Transverse colon (tissue), 4 donors: ENCODE data around the gene ZNF416. TPM values are rescaled to one million over a fixed set of nuclear protein-coding genes. Genes with fewer than 3 reads are reported as not detected.
A peak's percentile ranks its signal among the peaks of the same experiment; 100 is the strongest.

Source experiments
- DNase-seq: peaks from one replicate; pipeline ENCODE4 v3.0.0-alpha.2; 2019
- H3K27ac ChIP-seq, 4 donors: fragments of 200-600 bp; sonication (generic); 2 replicates each; pipeline ENCODE4 v1.5.1; 2016 to 2018; ENCODE audit warnings: inconsistent platforms in 4 of 4
- H3K27me3 ChIP-seq: fragments of 200-600 bp; sonication (generic); 2 replicates; pipeline ENCODE4 v1.5.1; 2017; ENCODE audit warnings: inconsistent platforms
- H3K36me3 ChIP-seq, 4 donors: fragments of 200-600 bp; sonication (generic); 2 replicates each; pipeline ENCODE4 v1.5.1; 2017 to 2019; ENCODE audit warnings: inconsistent platforms in 4 of 4
- H3K4me1 ChIP-seq, 4 donors: fragments of 200-600 bp; sonication (generic); 2 replicates each; pipeline ENCODE4 v1.5.1; 2017 to 2020; ENCODE audit warnings: inconsistent platforms in 4 of 4
- H3K4me3 ChIP-seq, 4 donors: fragments of 200-600 bp; sonication (generic); 1 replicate in 1 of 4; 2 replicates in 3 of 4; pipeline versions ENCODE4 v1.5.1 to v1.6.1; 2017 to 2019; ENCODE audit warnings: inconsistent platforms in 4 of 4
- H3K9me3 ChIP-seq, 2 donors: fragments of 200-600 bp; sonication (generic); 2 replicates each; pipeline ENCODE4 v1.5.1; 2017 to 2019; ENCODE audit warnings: inconsistent platforms in 2 of 2
- EP300 ChIP-seq: sonication (generic); formaldehyde crosslinking; IDR thresholded peaks from one replicate; pipeline ENCODE4 v1.6.1; 2017; ENCODE audit warnings: antibody characterized with exemption, low read depth
- POLR2A ChIP-seq: fragments of 450-650 bp; IDR thresholded peaks from one replicate; pipeline ENCODE4 v1.6.1; 2016; ENCODE audit warnings: antibody characterized with exemption, mild to moderate bottlenecking, moderate library complexity
- POLR2AphosphoS5 ChIP-seq, 3 donors: sonication (generic); formaldehyde crosslinking; IDR thresholded peaks; one replicate each; pipeline ENCODE4 v1.6.1; 2016; ENCODE audit warnings: antibody characterized with exemption in 3 of 3
- WGBS, 2 donors: methylation state at CpG; one replicate each; pipeline ENCODE4 v1.1.5; 2018; ENCODE audit warnings: low coverage in 1 of 2; 5-methylcytosine and 5-hydroxymethylcytosine counted together
- in situ Hi-C, 4 donors: fragments of 200-750 bp; cut with MboI; loops; one replicate each; pipeline versions ENCODE4 v1.15.0 to v1.15.1; 2017; ENCODE audit warnings: low sequenced_read_pairs in 3 of 4, low pct_ligation_motif_present in 1 of 4, low pct_unique_long_range_greater_than_20kb in 1 of 4
- intact Hi-C: fragments of 100-400 bp; cut with DNase I; formaldehyde crosslinking; loops from one replicate; pipeline ENCODE4 v1.15.1; 2023; ENCODE audit warnings: low total_unique reads
- total RNA-seq, 4 donors: library from RNA; depleted of rRNA; stranded (reverse); fragments of >200 nt; gene quantifications; one replicate each; pipeline ENCODE4 v1.1.0, GENCODE V29; 2016
- TF ChIP-seq, protein P1 (sequence below), 5 experiments: fragments of 200-600 bp in 3 of 5; fragments of 450-650 bp in 2 of 5; sonication (generic) in 3 of 5; IDR thresholded peaks; 1 replicate in 2 of 5; 2 replicates in 3 of 5; pipeline ENCODE4 v1.5.1; 2016 to 2017; ENCODE audit warnings: antibody characterized with exemption in 5 of 5, inconsistent platforms in 3 of 5, mild to moderate bottlenecking in 2 of 5, moderate library complexity in 1 of 5

ZNF416 gene
- total RNA-seq, 4 donors from 2014 or later, result 2.2 to 17.6 (median 3.0) TPM

DNA sequence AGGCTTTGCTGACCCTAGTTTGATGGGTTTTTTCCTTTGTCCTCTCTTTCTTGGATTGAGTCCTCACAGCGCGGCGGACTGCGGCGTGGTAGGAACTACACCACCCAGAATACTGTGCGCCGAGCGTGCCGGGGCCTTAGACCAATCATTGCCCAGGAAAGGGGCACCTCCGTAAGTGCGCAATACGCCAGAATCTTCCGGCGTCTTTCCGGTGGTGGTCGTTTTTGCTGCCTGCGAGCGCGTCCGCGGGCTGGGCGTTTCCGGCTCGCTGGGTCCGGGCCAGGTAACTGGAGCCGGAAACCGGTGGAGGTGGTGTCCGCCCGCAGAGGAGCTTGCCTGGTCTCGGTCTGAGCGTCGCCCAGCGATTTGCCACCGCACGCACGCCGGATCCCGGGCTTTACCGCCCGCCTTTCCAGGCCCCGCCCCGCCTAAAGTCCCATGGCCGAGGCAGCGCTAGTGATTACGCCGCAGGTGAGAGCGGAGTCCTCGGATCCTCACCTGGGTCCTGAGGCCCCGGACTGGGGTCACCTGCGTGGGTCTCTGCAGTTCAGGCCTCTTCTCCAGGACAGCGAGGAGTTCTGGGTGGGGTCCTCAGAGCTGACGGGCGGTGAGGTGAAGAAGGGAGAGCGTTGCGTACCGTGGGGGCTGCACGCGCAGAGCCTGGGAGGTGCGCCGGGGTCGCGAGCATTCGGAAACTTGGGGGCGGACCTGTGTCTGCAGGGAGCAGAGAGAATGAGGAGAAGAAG is 51.4 kb downstream of the ZNF416 start, which contains the start of gene ZNF549:
Gene ZNF549, plus strand, starts transcription at position 221 of the 746 bp plus-strand sequence. Its CDS starts 218 bp downstream, at position 439.
- 4 to 5% methylated on average over 4 to 27 of the region's 64 CpGs for WGBS, 2 donors

More for the DNA sequence above, 51.4 kb downstream of the ZNF416 start, which contains the start of gene ZNF549:
- Histone ChIP-seq H3K4me1 (peaks cover 0 to 13% (median 5%) of the 10 kb centered on the region in 4 donors), H3K9me3 (peaks cover 8 to 26% of the 10 kb centered on the region in 2 donors), H3K27me3 (no peaks in the 10 kb centered on the region), H3K27ac (peak within 1 kb of the TSS; percentile 74 to 86 (median 83)), H3K4me3 (peak within 1 kb of the TSS; percentile 55 to 74 (median 71)), H3K36me3 (peaks cover 0 to 15% (median 6%) of the 10 kb centered on the region in 4 donors)
- intact Hi-C loops, result no loop called here
- peak; percentile 89 for DNase-seq
- in situ Hi-C loops, result no loop called here
- no peak for TF ChIP-seq EP300
- TF ChIP-seq, protein P1, sequence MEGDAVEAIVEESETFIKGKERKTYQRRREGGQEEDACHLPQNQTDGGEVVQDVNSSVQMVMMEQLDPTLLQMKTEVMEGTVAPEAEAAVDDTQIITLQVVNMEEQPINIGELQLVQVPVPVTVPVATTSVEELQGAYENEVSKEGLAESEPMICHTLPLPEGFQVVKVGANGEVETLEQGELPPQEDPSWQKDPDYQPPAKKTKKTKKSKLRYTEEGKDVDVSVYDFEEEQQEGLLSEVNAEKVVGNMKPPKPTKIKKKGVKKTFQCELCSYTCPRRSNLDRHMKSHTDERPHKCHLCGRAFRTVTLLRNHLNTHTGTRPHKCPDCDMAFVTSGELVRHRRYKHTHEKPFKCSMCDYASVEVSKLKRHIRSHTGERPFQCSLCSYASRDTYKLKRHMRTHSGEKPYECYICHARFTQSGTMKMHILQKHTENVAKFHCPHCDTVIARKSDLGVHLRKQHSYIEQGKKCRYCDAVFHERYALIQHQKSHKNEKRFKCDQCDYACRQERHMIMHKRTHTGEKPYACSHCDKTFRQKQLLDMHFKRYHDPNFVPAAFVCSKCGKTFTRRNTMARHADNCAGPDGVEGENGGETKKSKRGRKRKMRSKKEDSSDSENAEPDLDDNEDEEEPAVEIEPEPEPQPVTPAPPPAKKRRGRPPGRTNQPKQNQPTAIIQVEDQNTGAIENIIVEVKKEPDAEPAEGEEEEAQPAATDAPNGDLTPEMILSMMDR (IDR thresholded peaks at IDR 0.05), result peak in 2 of 5 experiments; percentile 35 to 39
- TF ChIP-seq POLR2AphosphoS5 (IDR thresholded peaks at IDR 0.05), result peak; percentile 28 to 68 (median 64)
- TF ChIP-seq POLR2A, result no peak

Other genes with a start within 250 kb of the ZNF416 start
- 1 to 10 TPM in 3 of 4 donors, under 1 TPM in 1; 0.40 to 4.2 (median 3.5) TPM for gene ZNF304, start 227.6 kb downstream of the ZNF416 start, total RNA-seq
- gene TRAPPC2B, start 215.4 kb downstream of the ZNF416 start, total RNA-seq, result 10 to 100 TPM in 1 of 4 donors, 1 to 10 TPM in 1, not detected in 2; 8.3 to 12.5 TPM
- gene ZNF547, start 215.4 kb downstream of the ZNF416 start, total RNA-seq, result 1 to 10 TPM in 2 of 4 donors, under 1 TPM in 1, not detected in 1; 0.60 to 1.3 (median 1.2) TPM
- 10 to 100 TPM in 2 of 4 donors, 1 to 10 TPM in 2; 4.2 to 13.1 (median 8.2) TPM for gene ZNF548, start 189.1 kb downstream of the ZNF416 start, total RNA-seq
- 10 to 100 TPM; 10.6 to 53.1 (median 13.2) TPM for gene ZNF17, start 167.8 kb downstream of the ZNF416 start, total RNA-seq
- 10 to 100 TPM in 2 of 4 donors, 1 to 10 TPM in 1, under 1 TPM in 1; 0.75 to 19.1 (median 7.1) TPM for gene ZNF749, start 143.6 kb downstream of the ZNF416 start, total RNA-seq
- 10 to 100 TPM in 1 of 4 donors, under 1 TPM in 1, not detected in 2; 0.14 to 13.8 TPM for gene VN1R1, start 121.8 kb downstream of the ZNF416 start, total RNA-seq
- 10 to 100 TPM in 1 of 4 donors, 1 to 10 TPM in 2, under 1 TPM in 1; 0.75 to 25.9 (median 6.0) TPM for gene ZNF772, start 101.3 kb downstream of the ZNF416 start, total RNA-seq
- 1 to 10 TPM; 1.6 to 6.8 (median 5.1) TPM for gene ZNF419, start 91.2 kb downstream of the ZNF416 start, total RNA-seq
- 10 to 100 TPM in 1 of 4 donors, 1 to 10 TPM in 3; 4.5 to 11.0 (median 5.9) TPM for gene ZNF773, start 79.0 kb downstream of the ZNF416 start, total RNA-seq
- gene ZNF549, start 51.6 kb downstream of the ZNF416 start, total RNA-seq, result 1 to 10 TPM; 1.9 to 5.2 (median 4.8) TPM
- 10 to 100 TPM in 1 of 4 donors, 1 to 10 TPM in 3; 3.4 to 41.1 (median 5.5) TPM for gene ZNF550, start 19.0 kb downstream of the ZNF416 start, total RNA-seq
- gene ZIK1, start 5.2 kb upstream of the ZNF416 start, total RNA-seq, result 1 to 10 TPM in 3 of 4 donors, under 1 TPM in 1; 0.40 to 3.3 (median 1.2) TPM
- 1 to 10 TPM in 2 of 4 donors, not detected in 2; 2.4 to 4.4 TPM for gene ZNF530, start 21.0 kb upstream of the ZNF416 start, total RNA-seq
- 10 to 100 TPM in 3 of 4 donors, 1 to 10 TPM in 1; 1.6 to 16.8 (median 13.8) TPM for gene ZNF134, start 35.3 kb upstream of the ZNF416 start, total RNA-seq
- gene ZNF211, start 54.3 kb upstream of the ZNF416 start, total RNA-seq, result 10 to 100 TPM in 3 of 4 donors, 1 to 10 TPM in 1; 5.6 to 60.1 (median 15.3) TPM
- gene ZSCAN4, start 90.0 kb upstream of the ZNF416 start, total RNA-seq, result not detected
- gene ZNF551, start 103.1 kb upstream of the ZNF416 start, total RNA-seq, result 10 to 100 TPM in 1 of 4 donors, 1 to 10 TPM in 3; 3.0 to 10.8 (median 7.4) TPM
- 1 to 10 TPM; 1.1 to 2.2 (median 1.8) TPM for gene ZNF154, start 130.3 kb upstream of the ZNF416 start, total RNA-seq
- 1 to 10 TPM in 3 of 4 donors, under 1 TPM in 1; 0.60 to 7.5 (median 4.7) TPM for gene ZNF671, start 148.7 kb upstream of the ZNF416 start, total RNA-seq
- 100 to 1,000 TPM in 1 of 4 donors, 10 to 100 TPM in 3; 15.0 to 120 (median 16.7) TPM for gene ZNF776, start 167.9 kb upstream of the ZNF416 start, total RNA-seq
- gene ZNF586, start 190.8 kb upstream of the ZNF416 start, total RNA-seq, result 10 to 100 TPM; 20.8 to 79.2 (median 27.3) TPM
- 100 to 1,000 TPM in 1 of 4 donors, 10 to 100 TPM in 3; 41.2 to 145 (median 68.8) TPM for gene ZNF552, start 236.0 kb upstream of the ZNF416 start, total RNA-seq